HepG2 (cell line): ENCODE measurements around the gene VDAC2. TPM values are rescaled to one million over a fixed set of nuclear protein-coding genes. Genes with fewer than 3 reads are reported as not detected.

ENCODE experiments used
- FOXA3 ChIP-seq: IDR thresholded peaks from 2 replicates; pipeline ENCODE4 v1.6.1; 2016; ENCODE audit warnings: missing genetic modification reagents, missing compliant biosample characterization
- KMT2B ChIP-seq: IDR thresholded peaks from 2 replicates; pipeline ENCODE4 v1.6.1; 2016; ENCODE audit warnings: missing genetic modification reagents, missing compliant biosample characterization
- NFKB2 ChIP-seq: sonication (generic); formaldehyde crosslinking; IDR thresholded peaks from 2 replicates; pipeline ENCODE4 v1.4.0; 2020; ENCODE audit warnings: missing genetic modification reagents, borderline replicate concordance
- PAXIP1 ChIP-seq: sonication (generic); formaldehyde crosslinking; conservative IDR thresholded peaks from 2 replicates; pipeline ENCODE4 v1.4.0; 2020; ENCODE audit warnings: mild to moderate bottlenecking, missing genetic modification reagents, moderate library complexity
- RCOR2 ChIP-seq: IDR thresholded peaks from 2 replicates; pipeline ENCODE4 v1.6.1; 2016; ENCODE audit warnings: missing biosample characterization, missing genetic modification reagents
- SIN3B ChIP-seq: fragments of 150-350 bp; IDR thresholded peaks from 2 replicates; pipeline ENCODE4 v1.6.1; 2014; ENCODE audit warnings: low read length
- SNAPC2 ChIP-seq: sonication (generic); formaldehyde crosslinking; IDR thresholded peaks from 2 replicates; pipeline ENCODE4 v1.8.1; 2022; ENCODE audit warnings: mild to moderate bottlenecking, missing genetic modification reagents
- ZBTB1 ChIP-seq: sonication (generic); formaldehyde crosslinking; IDR thresholded peaks from 2 replicates; pipeline ENCODE4 v1.4.0; 2020; ENCODE audit warnings: missing genetic modification reagents, borderline replicate concordance
- ZBTB37 ChIP-seq: sonication (generic); formaldehyde crosslinking; IDR thresholded peaks from 2 replicates; pipeline ENCODE4 v1.4.0; 2020; ENCODE audit warnings: mild to moderate bottlenecking, missing genetic modification reagents
- ZFYVE20 ChIP-seq: sonication (generic); formaldehyde crosslinking; IDR thresholded peaks from 2 replicates; pipeline ENCODE4 v1.8.0; 2023; ENCODE audit warnings: low read depth, mild to moderate bottlenecking, moderate library complexity, missing genetic modification reagents, borderline replicate concordance
- ZMYM3 ChIP-seq: sonication (generic); formaldehyde crosslinking; IDR thresholded peaks from 2 replicates; pipeline ENCODE4 v1.5.1; 2020; ENCODE audit warnings: mild to moderate bottlenecking, missing genetic modification reagents
- ZNF382 ChIP-seq: sonication (generic); formaldehyde crosslinking; IDR thresholded peaks from 2 replicates; pipeline ENCODE4 v1.5.0; 2020; ENCODE audit warnings: missing genetic modification reagents, mild to moderate bottlenecking, borderline replicate concordance
- ZNF646 ChIP-seq: sonication (generic); formaldehyde crosslinking; IDR thresholded peaks from 2 replicates; pipeline ENCODE4 v1.9.0; 2021; ENCODE audit warnings: mild to moderate bottlenecking, missing genetic modification reagents
- ZSCAN21 ChIP-seq: sonication (generic); formaldehyde crosslinking; IDR thresholded peaks from 2 replicates; pipeline ENCODE4 v1.8.0; 2022; ENCODE audit warnings: mild to moderate bottlenecking, missing genetic modification reagents, moderate library complexity, borderline replicate concordance
- ZSCAN5A ChIP-seq: sonication (generic); formaldehyde crosslinking; IDR thresholded peaks from 2 replicates; pipeline ENCODE4 v1.8.0; 2022; ENCODE audit warnings: mild to moderate bottlenecking, missing genetic modification reagents, borderline replicate concordance
- polyA plus RNA-seq, 8 experiments: library from polyadenylated mRNA; depleted of rRNA in 3 of 8; stranded (reverse) in 7 of 8; unstranded in 1 of 8; fragments of >200 nt; fragmentation: Illumina TruSeq in 4 of 8; extraction: Trizol in 4 of 8; gene quantifications; 2 replicates each; pipeline versions ENCODE4 v1.2.1 to v1.2.3, GENCODE V29; 2011 to 2016; ENCODE audit warnings: low read depth in 4 of 8, missing spikeins in 1 of 8, mixed read lengths in 1 of 8; ENCODE audit not compliant: insufficient read depth in 1 of 8
- total RNA-seq, 5 experiments: library from RNA; depleted of rRNA; stranded (reverse); fragments of >200 nt; fragmentation: Illumina TruSeq; extraction: Trizol; gene quantifications; 2 replicates each; pipeline ENCODE4 v1.2.3, GENCODE V29; 2016; ENCODE audit warnings: low read depth in 1 of 5

Gene VDAC2
- total and polyA plus RNA-seq, 2 of the 13 experiments (the other 11 are each of a cell fraction or from before 2014, with no cell fraction given): 67.9 to 222 TPM

- TF ChIP-seq ZFYVE20 (CRISPR knock-in tag) (no peak), SIN3B (no peak), KMT2B (CRISPR knock-in tag) (no peak), ZBTB37 (CRISPR knock-in tag) (peak; percentile 79), ZNF646 (CRISPR knock-in tag) (no peak), ZSCAN5A (no peak), FOXA3 (peak; percentile 92), RCOR2 (CRISPR knock-in tag) (0 out of 2 replicates have a peak, but pooled peaks have one; percentile 38), ZBTB1 (no peak), ZSCAN21 (no peak), NFKB2 (no peak), PAXIP1 (CRISPR knock-in tag) (peak; percentile 50; the same call in 1 of the 2 replicates), SNAPC2 (CRISPR knock-in tag) (0 out of 2 replicates have a peak, but pooled peaks have one; percentile 35), ZNF382 (no peak), ZMYM3 (CRISPR knock-in tag) (no peak)
Measured at GRCh38 chr10:75189266-75190096, 21.1 kb upstream of the VDAC2 start (continued).
